Measurements from ENCODE around the gene ARVCF.

DNA sequence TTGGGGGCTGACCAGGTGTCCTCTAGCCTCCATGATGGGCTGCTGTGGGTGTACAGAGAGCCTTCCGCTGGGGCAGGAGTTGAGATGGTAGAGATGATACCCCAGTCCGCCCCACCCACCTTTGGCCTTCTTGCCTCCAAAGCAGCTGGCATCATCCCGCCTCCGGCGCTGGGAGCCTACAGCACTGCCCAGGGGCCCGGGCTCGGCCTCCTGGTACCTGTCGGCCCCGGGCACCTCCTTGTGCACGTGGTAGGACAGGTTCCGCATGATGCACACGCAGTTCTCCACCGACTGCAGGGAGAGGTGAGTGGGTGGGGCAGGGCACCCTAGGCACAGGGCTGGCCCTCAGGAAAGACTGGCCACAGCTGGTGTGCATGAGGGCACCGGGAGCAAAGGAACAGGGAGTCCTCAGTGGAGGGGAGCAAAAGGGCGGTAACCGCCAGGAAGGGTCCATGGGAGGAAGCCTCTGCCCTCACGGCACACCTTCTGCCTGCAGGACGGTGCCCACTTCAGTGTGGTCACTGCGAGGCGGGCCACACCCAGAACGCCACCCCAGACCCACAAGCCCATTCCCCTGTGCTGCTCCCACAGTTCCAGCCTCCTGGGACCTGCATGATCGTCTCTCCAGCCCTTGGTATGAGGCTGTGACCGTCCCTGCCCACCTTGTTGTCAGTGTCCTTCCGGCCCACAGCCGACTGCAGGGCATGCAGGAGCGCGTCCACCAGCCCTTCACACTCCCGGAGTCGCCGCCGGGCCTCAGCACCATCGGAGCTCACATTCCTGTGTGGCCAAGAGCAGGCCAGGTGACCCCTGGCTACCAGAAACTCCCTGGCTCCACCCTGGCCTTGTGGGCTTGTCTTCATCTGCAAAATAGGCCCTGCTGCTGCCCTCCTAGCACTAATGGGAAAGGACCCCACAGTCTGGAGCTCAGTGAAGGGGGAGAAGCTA lies 39.1 kb downstream of the ARVCF start:
- TF ChIP-seq POLR2A (IDR thresholded peaks at IDR 0.05) = no peak
- TF ChIP-seq, protein P1, sequence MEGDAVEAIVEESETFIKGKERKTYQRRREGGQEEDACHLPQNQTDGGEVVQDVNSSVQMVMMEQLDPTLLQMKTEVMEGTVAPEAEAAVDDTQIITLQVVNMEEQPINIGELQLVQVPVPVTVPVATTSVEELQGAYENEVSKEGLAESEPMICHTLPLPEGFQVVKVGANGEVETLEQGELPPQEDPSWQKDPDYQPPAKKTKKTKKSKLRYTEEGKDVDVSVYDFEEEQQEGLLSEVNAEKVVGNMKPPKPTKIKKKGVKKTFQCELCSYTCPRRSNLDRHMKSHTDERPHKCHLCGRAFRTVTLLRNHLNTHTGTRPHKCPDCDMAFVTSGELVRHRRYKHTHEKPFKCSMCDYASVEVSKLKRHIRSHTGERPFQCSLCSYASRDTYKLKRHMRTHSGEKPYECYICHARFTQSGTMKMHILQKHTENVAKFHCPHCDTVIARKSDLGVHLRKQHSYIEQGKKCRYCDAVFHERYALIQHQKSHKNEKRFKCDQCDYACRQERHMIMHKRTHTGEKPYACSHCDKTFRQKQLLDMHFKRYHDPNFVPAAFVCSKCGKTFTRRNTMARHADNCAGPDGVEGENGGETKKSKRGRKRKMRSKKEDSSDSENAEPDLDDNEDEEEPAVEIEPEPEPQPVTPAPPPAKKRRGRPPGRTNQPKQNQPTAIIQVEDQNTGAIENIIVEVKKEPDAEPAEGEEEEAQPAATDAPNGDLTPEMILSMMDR (IDR thresholded peaks at IDR 0.05) = no peak
